HG03175 (cell line): ENCODE measurements around the gene ERBB4.

Source experiments
- ATAC-seq: cut with Tn5 transposase; IDR thresholded peaks from one replicate; pipeline ENCODE4 v1.9.1; 2021; ENCODE audit warnings: mild to moderate bottlenecking, moderate library complexity; ENCODE audit not compliant: unreplicated experiment

Gene ERBB4

GRCh38 chr2:211447548-211447947 lies 1091.1 kb downstream of the ERBB4 start:
- ATAC-seq = no peak

- ATAC-seq = no peak
Measured at GRCh38 chr2:211440107-211440506, 1098.5 kb downstream of the ERBB4 start.

GRCh38 chr2:211439011-211439410 lies 1099.6 kb downstream of the ERBB4 start:
- ATAC-seq = no peak

- no peak for ATAC-seq
Measured at GRCh38 chr2:211437396-211437795, 1101.2 kb downstream of the ERBB4 start.

- ATAC-seq = no peak
Measured at GRCh38 chr2:211436182-211436581, 1102.4 kb downstream of the ERBB4 start.

- ATAC-seq = no peak
Measured at GRCh38 chr2:211435331-211435730, 1103.3 kb downstream of the ERBB4 start.

- no peak for ATAC-seq
Measured at GRCh38 chr2:211434773-211435172, 1103.8 kb downstream of the ERBB4 start.

- no peak for ATAC-seq
Measured at GRCh38 chr2:211429256-211429920, 1109.2 kb downstream of the ERBB4 start.

GRCh38 chr2:211426240-211426639 lies 1112.4 kb downstream of the ERBB4 start:
- ATAC-seq = no peak

GRCh38 chr2:211423018-211423417 lies 1115.6 kb downstream of the ERBB4 start:
- ATAC-seq = peak; percentile 43

- ATAC-seq = no peak
Measured at GRCh38 chr2:211417544-211417943, 1121.1 kb downstream of the ERBB4 start.

GRCh38 chr2:211416373-211416772 lies 1122.2 kb downstream of the ERBB4 start:
- ATAC-seq = no peak

GRCh38 chr2:211413746-211414145 lies 1124.9 kb downstream of the ERBB4 start:
- ATAC-seq = no peak

GRCh38 chr2:211408483-211408891 lies 1130.1 kb downstream of the ERBB4 start:
- ATAC-seq = no peak

GRCh38 chr2:211407076-211407475 lies 1131.5 kb downstream of the ERBB4 start:
- no peak for ATAC-seq

GRCh38 chr2:211405036-211405435 lies 1133.6 kb downstream of the ERBB4 start:
- ATAC-seq = no peak

GRCh38 chr2:211404098-211404497 lies 1134.5 kb downstream of the ERBB4 start:
- no peak for ATAC-seq

GRCh38 chr2:211401328-211401727 lies 1137.3 kb downstream of the ERBB4 start:
- ATAC-seq = no peak

- ATAC-seq = no peak
Measured at GRCh38 chr2:211397764-211398163, 1140.8 kb downstream of the ERBB4 start.

- no peak for ATAC-seq
Measured at GRCh38 chr2:211396815-211397214, 1141.8 kb downstream of the ERBB4 start.

- no peak for ATAC-seq
Measured at GRCh38 chr2:211391189-211391567, 1147.4 kb downstream of the ERBB4 start.

- ATAC-seq = no peak
Measured at GRCh38 chr2:211390536-211391188, 1147.9 kb downstream of the ERBB4 start.

- no peak for ATAC-seq
Measured at GRCh38 chr2:211387734-211388133, 1150.9 kb downstream of the ERBB4 start.
